A549 (cell line): ENCODE data around the gene PLD4.

Experiments used
- CEBPB ChIP-seq, 2 experiments: fragments of >200 bp in 1 of 2; sonication (Bioruptor Twin) in 1 of 2; formaldehyde crosslinking in 1 of 2; IDR thresholded peaks; 2 replicates each; pipeline ENCODE4 v1.6.1; 2012 to 2016
- CTCF ChIP-seq: fragments of >200 bp; sonication (Bioruptor Twin); formaldehyde crosslinking; IDR thresholded peaks from 3 replicates; pipeline ENCODE4 v1.5.1; 2016
- EP300 ChIP-seq, 2 experiments: fragments of >200 bp; sonication (Bioruptor Twin); formaldehyde crosslinking; IDR thresholded peaks; 2 replicates in 1 of 2; 3 replicates in 1 of 2; pipeline ENCODE4 v1.6.1; 2016 to 2017
- ESRRA ChIP-seq: fragments of 150-350 bp; IDR thresholded peaks from 2 replicates; pipeline ENCODE4 v1.6.1; 2014; ENCODE audit warnings: mild to moderate bottlenecking, low read length, borderline replicate concordance
- HOXA7 ChIP-seq: fragments of 250-450 bp; sonication (Bioruptor Pico); IDR thresholded peaks from 2 replicates; pipeline ENCODE4 v1.5.0; 2020; ENCODE audit warnings: mild to moderate bottlenecking, moderate library complexity
- KDM5A ChIP-seq: fragments of 200-600 bp; sonication (generic); IDR thresholded peaks from 2 replicates; pipeline ENCODE4 v1.6.1; 2016; ENCODE audit warnings: antibody characterized with exemption, mild to moderate bottlenecking
- MYC ChIP-seq: IDR thresholded peaks from 2 replicates; pipeline ENCODE4 v1.6.1; 2012; ENCODE audit warnings: mild to moderate bottlenecking, inconsistent platforms, low read length, improper control_type of control experiment, borderline replicate concordance
- NFE2L2 ChIP-seq: fragments of 150-350 bp; conservative IDR thresholded peaks from 2 replicates; pipeline ENCODE4 v1.6.1; 2014; ENCODE audit warnings: low read length
- PBX3 ChIP-seq: IDR thresholded peaks from 2 replicates; pipeline ENCODE4 v1.6.1; 2012
- POLR2A ChIP-seq: IDR thresholded peaks from 2 replicates; pipeline ENCODE4 v1.6.1; 2012; ENCODE audit warnings: mild to moderate bottlenecking, low read length
- RAD21 ChIP-seq, 2 experiments: fragments of >200 bp in 1 of 2; sonication (Bioruptor Twin) in 1 of 2; formaldehyde crosslinking in 1 of 2; IDR thresholded peaks in 1 of 2; conservative IDR thresholded peaks in 1 of 2; 2 replicates in 1 of 2; 3 replicates in 1 of 2; pipeline ENCODE4 v1.6.1; 2012 to 2018; ENCODE audit warnings: inconsistent platforms in 1 of 2
- TF ChIP-seq, protein P1 (sequence below): IDR thresholded peaks from 2 replicates; pipeline ENCODE4 v1.6.1; 2012; ENCODE audit warnings: low read depth, borderline replicate concordance
- TF ChIP-seq, protein P2 (sequence below): fragments of 200-600 bp; sonication (generic); IDR thresholded peaks from 2 replicates; pipeline ENCODE4 v1.6.1; 2016; ENCODE audit warnings: antibody characterized with exemption, mild to moderate bottlenecking, moderate library complexity

DNA sequence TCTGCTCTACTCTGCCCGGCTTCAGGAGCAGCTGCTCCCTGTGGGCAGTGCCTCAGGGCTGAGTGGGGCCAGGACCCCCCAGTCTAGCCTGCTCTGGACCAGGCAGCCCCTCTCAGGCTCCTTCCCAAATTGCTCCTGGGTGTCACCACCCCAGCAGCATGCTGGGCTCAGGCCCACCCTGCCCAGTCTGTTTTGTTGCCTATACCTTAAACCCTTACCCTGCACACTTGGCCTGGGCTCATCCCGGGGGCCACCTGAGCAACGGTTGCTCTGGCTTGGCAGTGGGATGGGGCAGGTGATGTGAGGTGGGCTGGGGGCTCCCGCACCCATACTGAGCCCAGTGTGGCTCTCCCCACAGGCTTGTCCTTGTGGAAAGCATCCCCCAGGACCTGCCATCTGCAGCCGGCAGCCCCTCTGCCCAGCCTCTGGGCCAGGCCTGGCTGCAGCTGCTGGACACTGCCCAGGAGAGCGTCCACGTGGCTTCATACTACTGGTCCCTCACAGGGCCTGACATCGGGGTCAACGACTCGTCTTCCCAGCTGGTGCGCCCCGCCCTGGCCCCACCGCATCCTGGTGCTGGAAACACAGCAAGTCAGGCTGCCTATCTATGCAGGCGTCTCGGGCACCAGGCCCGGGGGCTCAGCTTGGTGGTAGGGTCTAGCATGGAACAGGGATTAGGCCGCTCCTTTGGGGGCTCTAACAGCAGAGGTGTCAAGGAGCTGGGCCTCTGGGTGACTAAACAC is 3.9 kb downstream of the PLD4 start:
- TF ChIP-seq RAD21 (conservative IDR thresholded peaks at IDR 0.05 in 1 of 2, IDR thresholded peaks at IDR 0.05 in 1 of 2) (no peak), CTCF (no peak), ESRRA (no peak), EP300 (IDR thresholded peaks at IDR 0.05) (no peak), CEBPB (IDR thresholded peaks at IDR 0.05) (no peak), MYC (no peak), POLR2A (no peak), NFE2L2 (no peak), PBX3 (no peak), HOXA7 (CRISPR knock-in tag) (no peak), KDM5A (no peak)
- TF ChIP-seq, protein P1, sequence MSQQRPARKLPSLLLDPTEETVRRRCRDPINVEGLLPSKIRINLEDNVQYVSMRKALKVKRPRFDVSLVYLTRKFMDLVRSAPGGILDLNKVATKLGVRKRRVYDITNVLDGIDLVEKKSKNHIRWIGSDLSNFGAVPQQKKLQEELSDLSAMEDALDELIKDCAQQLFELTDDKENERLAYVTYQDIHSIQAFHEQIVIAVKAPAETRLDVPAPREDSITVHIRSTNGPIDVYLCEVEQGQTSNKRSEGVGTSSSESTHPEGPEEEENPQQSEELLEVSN, result no peak
- TF ChIP-seq, protein P2, sequence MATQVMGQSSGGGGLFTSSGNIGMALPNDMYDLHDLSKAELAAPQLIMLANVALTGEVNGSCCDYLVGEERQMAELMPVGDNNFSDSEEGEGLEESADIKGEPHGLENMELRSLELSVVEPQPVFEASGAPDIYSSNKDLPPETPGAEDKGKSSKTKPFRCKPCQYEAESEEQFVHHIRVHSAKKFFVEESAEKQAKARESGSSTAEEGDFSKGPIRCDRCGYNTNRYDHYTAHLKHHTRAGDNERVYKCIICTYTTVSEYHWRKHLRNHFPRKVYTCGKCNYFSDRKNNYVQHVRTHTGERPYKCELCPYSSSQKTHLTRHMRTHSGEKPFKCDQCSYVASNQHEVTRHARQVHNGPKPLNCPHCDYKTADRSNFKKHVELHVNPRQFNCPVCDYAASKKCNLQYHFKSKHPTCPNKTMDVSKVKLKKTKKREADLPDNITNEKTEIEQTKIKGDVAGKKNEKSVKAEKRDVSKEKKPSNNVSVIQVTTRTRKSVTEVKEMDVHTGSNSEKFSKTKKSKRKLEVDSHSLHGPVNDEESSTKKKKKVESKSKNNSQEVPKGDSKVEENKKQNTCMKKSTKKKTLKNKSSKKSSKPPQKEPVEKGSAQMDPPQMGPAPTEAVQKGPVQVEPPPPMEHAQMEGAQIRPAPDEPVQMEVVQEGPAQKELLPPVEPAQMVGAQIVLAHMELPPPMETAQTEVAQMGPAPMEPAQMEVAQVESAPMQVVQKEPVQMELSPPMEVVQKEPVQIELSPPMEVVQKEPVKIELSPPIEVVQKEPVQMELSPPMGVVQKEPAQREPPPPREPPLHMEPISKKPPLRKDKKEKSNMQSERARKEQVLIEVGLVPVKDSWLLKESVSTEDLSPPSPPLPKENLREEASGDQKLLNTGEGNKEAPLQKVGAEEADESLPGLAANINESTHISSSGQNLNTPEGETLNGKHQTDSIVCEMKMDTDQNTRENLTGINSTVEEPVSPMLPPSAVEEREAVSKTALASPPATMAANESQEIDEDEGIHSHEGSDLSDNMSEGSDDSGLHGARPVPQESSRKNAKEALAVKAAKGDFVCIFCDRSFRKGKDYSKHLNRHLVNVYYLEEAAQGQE, result no peak
